ENCODE data around the gene SKAP1.

DNA sequence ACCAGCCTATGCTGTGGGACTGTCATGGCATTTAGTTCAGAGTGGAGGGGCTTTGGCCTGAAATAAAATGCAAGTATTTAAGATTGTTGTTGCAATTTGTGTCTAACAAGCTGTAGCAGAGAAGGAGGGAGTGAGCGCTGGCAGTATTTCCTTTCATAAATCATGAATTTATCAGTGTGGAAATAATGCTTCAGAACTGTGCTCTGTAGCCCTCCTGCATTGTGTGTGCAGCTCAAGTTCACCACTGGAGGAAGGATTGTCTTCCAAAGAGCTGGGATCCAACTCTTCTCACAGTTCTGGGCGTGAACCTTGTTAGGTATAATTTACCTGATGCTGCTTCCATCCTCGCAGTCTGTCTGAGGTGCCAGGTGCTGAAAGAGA, 307.4 kb downstream of the SKAP1 start:
- TF ChIP-seq, protein P1, sequence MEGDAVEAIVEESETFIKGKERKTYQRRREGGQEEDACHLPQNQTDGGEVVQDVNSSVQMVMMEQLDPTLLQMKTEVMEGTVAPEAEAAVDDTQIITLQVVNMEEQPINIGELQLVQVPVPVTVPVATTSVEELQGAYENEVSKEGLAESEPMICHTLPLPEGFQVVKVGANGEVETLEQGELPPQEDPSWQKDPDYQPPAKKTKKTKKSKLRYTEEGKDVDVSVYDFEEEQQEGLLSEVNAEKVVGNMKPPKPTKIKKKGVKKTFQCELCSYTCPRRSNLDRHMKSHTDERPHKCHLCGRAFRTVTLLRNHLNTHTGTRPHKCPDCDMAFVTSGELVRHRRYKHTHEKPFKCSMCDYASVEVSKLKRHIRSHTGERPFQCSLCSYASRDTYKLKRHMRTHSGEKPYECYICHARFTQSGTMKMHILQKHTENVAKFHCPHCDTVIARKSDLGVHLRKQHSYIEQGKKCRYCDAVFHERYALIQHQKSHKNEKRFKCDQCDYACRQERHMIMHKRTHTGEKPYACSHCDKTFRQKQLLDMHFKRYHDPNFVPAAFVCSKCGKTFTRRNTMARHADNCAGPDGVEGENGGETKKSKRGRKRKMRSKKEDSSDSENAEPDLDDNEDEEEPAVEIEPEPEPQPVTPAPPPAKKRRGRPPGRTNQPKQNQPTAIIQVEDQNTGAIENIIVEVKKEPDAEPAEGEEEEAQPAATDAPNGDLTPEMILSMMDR (conservative IDR thresholded peaks at IDR 0.05; ENCODE audit: low read depth in 2 of 2) = no peak
- TF ChIP-seq EZH2 (IDR thresholded peaks at IDR 0.05; ENCODE audit: low read depth, unreplicated experiment) = no peak
- TF ChIP-seq, protein P2, sequence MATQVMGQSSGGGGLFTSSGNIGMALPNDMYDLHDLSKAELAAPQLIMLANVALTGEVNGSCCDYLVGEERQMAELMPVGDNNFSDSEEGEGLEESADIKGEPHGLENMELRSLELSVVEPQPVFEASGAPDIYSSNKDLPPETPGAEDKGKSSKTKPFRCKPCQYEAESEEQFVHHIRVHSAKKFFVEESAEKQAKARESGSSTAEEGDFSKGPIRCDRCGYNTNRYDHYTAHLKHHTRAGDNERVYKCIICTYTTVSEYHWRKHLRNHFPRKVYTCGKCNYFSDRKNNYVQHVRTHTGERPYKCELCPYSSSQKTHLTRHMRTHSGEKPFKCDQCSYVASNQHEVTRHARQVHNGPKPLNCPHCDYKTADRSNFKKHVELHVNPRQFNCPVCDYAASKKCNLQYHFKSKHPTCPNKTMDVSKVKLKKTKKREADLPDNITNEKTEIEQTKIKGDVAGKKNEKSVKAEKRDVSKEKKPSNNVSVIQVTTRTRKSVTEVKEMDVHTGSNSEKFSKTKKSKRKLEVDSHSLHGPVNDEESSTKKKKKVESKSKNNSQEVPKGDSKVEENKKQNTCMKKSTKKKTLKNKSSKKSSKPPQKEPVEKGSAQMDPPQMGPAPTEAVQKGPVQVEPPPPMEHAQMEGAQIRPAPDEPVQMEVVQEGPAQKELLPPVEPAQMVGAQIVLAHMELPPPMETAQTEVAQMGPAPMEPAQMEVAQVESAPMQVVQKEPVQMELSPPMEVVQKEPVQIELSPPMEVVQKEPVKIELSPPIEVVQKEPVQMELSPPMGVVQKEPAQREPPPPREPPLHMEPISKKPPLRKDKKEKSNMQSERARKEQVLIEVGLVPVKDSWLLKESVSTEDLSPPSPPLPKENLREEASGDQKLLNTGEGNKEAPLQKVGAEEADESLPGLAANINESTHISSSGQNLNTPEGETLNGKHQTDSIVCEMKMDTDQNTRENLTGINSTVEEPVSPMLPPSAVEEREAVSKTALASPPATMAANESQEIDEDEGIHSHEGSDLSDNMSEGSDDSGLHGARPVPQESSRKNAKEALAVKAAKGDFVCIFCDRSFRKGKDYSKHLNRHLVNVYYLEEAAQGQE (IDR thresholded peaks at IDR 0.05; ENCODE audit: unreplicated experiment) = no peak
- TF ChIP-seq EZH2phosphoT487 (IDR thresholded peaks at IDR 0.05; ENCODE audit: unreplicated experiment) = no peak
- no peak for TF ChIP-seq POLR2AphosphoS5 (IDR thresholded peaks at IDR 0.05; ENCODE audit: low read depth)
- no peak for TF ChIP-seq JUNB (IDR thresholded peaks at IDR 0.05; ENCODE audit: unreplicated experiment)
- TF ChIP-seq STAT1 (IDR thresholded peaks at IDR 0.05; ENCODE audit: unreplicated experiment) = no peak
- TF ChIP-seq, protein P3, sequence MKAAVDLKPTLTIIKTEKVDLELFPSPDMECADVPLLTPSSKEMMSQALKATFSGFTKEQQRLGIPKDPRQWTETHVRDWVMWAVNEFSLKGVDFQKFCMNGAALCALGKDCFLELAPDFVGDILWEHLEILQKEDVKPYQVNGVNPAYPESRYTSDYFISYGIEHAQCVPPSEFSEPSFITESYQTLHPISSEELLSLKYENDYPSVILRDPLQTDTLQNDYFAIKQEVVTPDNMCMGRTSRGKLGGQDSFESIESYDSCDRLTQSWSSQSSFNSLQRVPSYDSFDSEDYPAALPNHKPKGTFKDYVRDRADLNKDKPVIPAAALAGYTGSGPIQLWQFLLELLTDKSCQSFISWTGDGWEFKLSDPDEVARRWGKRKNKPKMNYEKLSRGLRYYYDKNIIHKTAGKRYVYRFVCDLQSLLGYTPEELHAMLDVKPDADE (IDR thresholded peaks at IDR 0.05) = no peak
- TF ChIP-seq ZNF331 (CRISPR knock-in tag; IDR thresholded peaks at IDR 0.05; ENCODE audit: low read depth) = no peak

All from GM23338 (cell line).